Hepatocyte (in vitro differentiated cells): ENCODE results near the gene DIP2B. TPM values are rescaled to one million over a fixed set of nuclear protein-coding genes. Genes with fewer than 3 reads are reported as not detected.

Source experiments
- DNase-seq: peaks from one replicate; pipeline ENCODE4 v3.0.0-alpha.2; 2016; ENCODE audit warnings: low spot score
- H2AFZ ChIP-seq: fragments of 200-600 bp; sonication (generic); 2 replicates; pipeline ENCODE4 v1.6.0; 2016; ENCODE audit warnings: antibody characterized with exemption, mild to moderate bottlenecking
- H3K27ac ChIP-seq: fragments of 200-600 bp; sonication (generic); 2 replicates; pipeline ENCODE4 v1.5.1; 2016; ENCODE audit warnings: mild to moderate bottlenecking
- H3K27me3 ChIP-seq: fragments of 200-600 bp; sonication (generic); 2 replicates; pipeline ENCODE4 v1.6.1; 2016
- H3K36me3 ChIP-seq: fragments of 200-600 bp; sonication (generic); replicated peaks from 2 replicates; pipeline ENCODE4 v1.5.1; 2016; ENCODE audit warnings: low read depth; ENCODE audit not compliant: insufficient read depth
- H3K4me1 ChIP-seq: fragments of 200-600 bp; sonication (generic); 2 replicates; pipeline ENCODE4 v1.5.1; 2016; ENCODE audit warnings: mild to moderate bottlenecking, moderate library complexity; ENCODE audit not compliant: insufficient read depth
- H3K4me2 ChIP-seq: fragments of 200-600 bp; sonication (generic); 2 replicates; pipeline ENCODE4 v1.6.0; 2016
- H3K4me3 ChIP-seq: fragments of 200-600 bp; sonication (generic); 2 replicates; pipeline ENCODE4 v1.5.1; 2016; ENCODE audit warnings: mild to moderate bottlenecking
- H3K79me2 ChIP-seq: fragments of 200-600 bp; sonication (generic); 2 replicates; pipeline ENCODE4 v1.6.0; 2017; ENCODE audit warnings: mild to moderate bottlenecking
- H3K9me2 ChIP-seq: fragments of 200-600 bp; sonication (generic); replicated peaks from 2 replicates; pipeline ENCODE4 v1.6.0; 2017; ENCODE audit warnings: mild to moderate bottlenecking; ENCODE audit not compliant: insufficient read depth
- H3K9me3 ChIP-seq: fragments of 200-600 bp; sonication (generic); 2 replicates; pipeline ENCODE4 v1.5.1; 2016; ENCODE audit warnings: low read depth, mild to moderate bottlenecking
- H4K20me1 ChIP-seq: fragments of 200-600 bp; sonication (generic); 2 replicates; pipeline ENCODE4 v1.6.0; 2016; ENCODE audit warnings: mild to moderate bottlenecking; ENCODE audit not compliant: insufficient read depth, poor library complexity, severe bottlenecking
- EZH2 ChIP-seq: fragments of 200-600 bp; sonication (generic); IDR thresholded peaks from 2 replicates; pipeline ENCODE4 v1.6.1; 2016; ENCODE audit warnings: antibody characterized with exemption, mild to moderate bottlenecking, borderline replicate concordance
- EZH2phosphoT487 ChIP-seq: fragments of 200-600 bp; sonication (generic); IDR thresholded peaks from one replicate; pipeline ENCODE4 v1.6.1; 2018; ENCODE audit warnings: antibody characterized with exemption, mild to moderate bottlenecking, low read depth, moderate library complexity; ENCODE audit not compliant: unreplicated experiment, severe bottlenecking
- WGBS: methylation state at CpG from one replicate; pipeline ENCODE4 v1.1.6; 2016; ENCODE audit warnings: low lambda C conversion rate; ENCODE audit errors: missing lambda C conversion rate; 5-methylcytosine and 5-hydroxymethylcytosine counted together
- polyA plus RNA-seq: library from polyadenylated mRNA; unstranded; fragments of >200 nt; fragmentation: Nextera tagmentation; extraction: Ambion mirVana; gene quantifications from 2 replicates; pipeline ENCODE4 v1.2.1, GENCODE V29; 2016
- total RNA-seq: library from RNA; depleted of rRNA; stranded (reverse); fragments of >200 nt; gene quantifications from 2 replicates; pipeline ENCODE4 v1.2.3, GENCODE V29; 2014
- TF ChIP-seq, protein P1 (sequence below): fragments of 200-600 bp; sonication (generic); IDR thresholded peaks from 2 replicates; pipeline ENCODE4 v1.5.1; 2016; ENCODE audit warnings: antibody characterized with exemption, mild to moderate bottlenecking; ENCODE audit not compliant: poor library complexity

Gene DIP2B
- total and polyA plus RNA-seq, 2 experiments from 2014 or later = 10.5 to 31.8 TPM

DNA sequence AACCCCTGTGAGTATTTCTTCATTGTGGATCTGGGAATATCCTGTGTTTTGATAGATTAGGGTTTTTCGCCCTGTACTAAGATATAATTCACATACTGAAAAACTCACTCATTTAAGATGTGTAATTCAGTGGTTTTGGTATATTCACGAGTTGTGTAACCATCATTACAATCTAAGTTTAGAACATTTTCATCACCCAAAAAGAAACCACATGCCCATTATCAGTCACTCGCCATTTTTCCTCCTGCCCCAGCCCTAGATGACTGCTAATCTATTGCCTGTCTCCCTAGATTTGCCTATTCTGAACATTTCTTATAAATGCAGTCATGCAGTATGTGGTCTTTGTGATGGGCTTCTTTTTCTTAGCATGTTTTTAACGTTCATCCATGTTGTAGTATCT, 191.2 kb downstream of the DIP2B start:
- no peak for DNase-seq
- Histone ChIP-seq H3K4me2 (no peak overlapping the region), H3K4me3 (no peak overlapping the region), H3K27ac (no peak overlapping the region), H3K9me3 (no peaks in the 10 kb centered on the region), H3K4me1 (no peaks in the 10 kb centered on the region), H4K20me1 (no peaks in the 10 kb centered on the region), H3K27me3 (no peaks in the 10 kb centered on the region), H3K9me2 (no peaks in the 10 kb centered on the region), H2AFZ (no peak overlapping the region), H3K36me3 (no peaks in the 10 kb centered on the region), H3K79me2 (no peaks in the 10 kb centered on the region)
- TF ChIP-seq, protein P1, sequence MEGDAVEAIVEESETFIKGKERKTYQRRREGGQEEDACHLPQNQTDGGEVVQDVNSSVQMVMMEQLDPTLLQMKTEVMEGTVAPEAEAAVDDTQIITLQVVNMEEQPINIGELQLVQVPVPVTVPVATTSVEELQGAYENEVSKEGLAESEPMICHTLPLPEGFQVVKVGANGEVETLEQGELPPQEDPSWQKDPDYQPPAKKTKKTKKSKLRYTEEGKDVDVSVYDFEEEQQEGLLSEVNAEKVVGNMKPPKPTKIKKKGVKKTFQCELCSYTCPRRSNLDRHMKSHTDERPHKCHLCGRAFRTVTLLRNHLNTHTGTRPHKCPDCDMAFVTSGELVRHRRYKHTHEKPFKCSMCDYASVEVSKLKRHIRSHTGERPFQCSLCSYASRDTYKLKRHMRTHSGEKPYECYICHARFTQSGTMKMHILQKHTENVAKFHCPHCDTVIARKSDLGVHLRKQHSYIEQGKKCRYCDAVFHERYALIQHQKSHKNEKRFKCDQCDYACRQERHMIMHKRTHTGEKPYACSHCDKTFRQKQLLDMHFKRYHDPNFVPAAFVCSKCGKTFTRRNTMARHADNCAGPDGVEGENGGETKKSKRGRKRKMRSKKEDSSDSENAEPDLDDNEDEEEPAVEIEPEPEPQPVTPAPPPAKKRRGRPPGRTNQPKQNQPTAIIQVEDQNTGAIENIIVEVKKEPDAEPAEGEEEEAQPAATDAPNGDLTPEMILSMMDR = no peak
- TF ChIP-seq EZH2 (no peak), EZH2phosphoT487 (no peak)
- WGBS = 92% methylated on average over 4 of the region's 4 CpGs

DNA sequence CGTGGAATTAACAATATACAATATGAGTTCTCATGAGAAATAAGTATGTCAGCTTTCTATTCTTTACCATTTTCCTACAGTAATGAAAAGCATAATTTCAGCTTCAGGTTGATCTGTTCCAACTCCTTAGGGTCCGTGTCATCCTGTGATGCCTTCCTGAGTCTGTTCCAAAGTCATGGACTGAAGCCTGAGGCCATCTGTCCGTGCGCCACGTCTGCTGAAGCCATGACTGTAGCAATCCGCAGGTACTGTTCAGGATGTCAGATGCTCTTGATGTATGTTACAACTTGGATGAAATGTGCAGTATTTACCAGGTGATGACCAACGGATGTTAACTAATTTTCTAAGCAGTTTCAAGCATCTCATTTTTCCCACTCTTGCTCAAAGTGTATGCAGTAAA, 192.1 kb downstream of the DIP2B start:
- Histone ChIP-seq H3K9me3 (no peaks in the 10 kb centered on the region), H3K4me3 (no peak overlapping the region), H3K36me3 (no peaks in the 10 kb centered on the region), H3K27me3 (no peaks in the 10 kb centered on the region), H3K9me2 (no peaks in the 10 kb centered on the region), H4K20me1 (no peaks in the 10 kb centered on the region), H3K4me1 (no peaks in the 10 kb centered on the region), H2AFZ (no peak overlapping the region), H3K27ac (no peak overlapping the region), H3K79me2 (no peaks in the 10 kb centered on the region), H3K4me2 (no peak overlapping the region)
- TF ChIP-seq, protein P1 = no peak
- TF ChIP-seq EZH2 (no peak), EZH2phosphoT487 (no peak)
- WGBS = 93% methylated on average over 7 of the region's 7 CpGs
- no peak for DNase-seq

DNA sequence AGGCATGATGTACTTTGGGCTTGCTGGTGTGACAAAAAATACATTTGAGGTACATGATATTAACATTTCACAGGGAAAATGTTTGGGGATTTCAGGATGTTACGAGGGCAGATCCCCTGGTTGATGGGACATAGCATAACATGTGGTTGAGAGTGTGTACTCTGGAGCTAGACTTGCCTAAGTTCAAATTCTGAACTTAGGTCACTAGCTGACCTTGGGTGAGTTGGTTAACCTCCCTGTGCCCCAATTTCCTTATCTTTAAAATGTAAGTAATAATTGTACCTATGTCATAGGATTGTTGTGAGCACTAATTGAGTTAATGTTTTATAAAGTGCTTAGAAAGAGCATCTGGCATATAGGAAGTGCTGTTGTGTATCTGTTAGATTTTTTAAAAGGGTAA, 194.4 kb downstream of the DIP2B start:
- TF ChIP-seq EZH2 = no peak
- TF ChIP-seq, protein P1 = no peak
- TF ChIP-seq EZH2phosphoT487 = no peak
- no peak overlapping the region for H3K4me2 ChIP-seq
- no peaks in the 10 kb centered on the region for H3K27me3 ChIP-seq
- H3K9me3 ChIP-seq = no peaks in the 10 kb centered on the region
- DNase-seq = no peak
- no peaks in the 10 kb centered on the region for H3K4me1 ChIP-seq
- H4K20me1 ChIP-seq = no peaks in the 10 kb centered on the region
- no peak overlapping the region for H2AFZ ChIP-seq
- 93% methylated on average over 1 of the region's 1 CpG for WGBS
- H3K9me2 ChIP-seq = no peaks in the 10 kb centered on the region
- no peak overlapping the region for H3K27ac ChIP-seq
- H3K4me3 ChIP-seq = no peak overlapping the region
- H3K36me3 ChIP-seq = peaks cover 1% of the 10 kb centered on the region
- no peaks in the 10 kb centered on the region for H3K79me2 ChIP-seq

DNA sequence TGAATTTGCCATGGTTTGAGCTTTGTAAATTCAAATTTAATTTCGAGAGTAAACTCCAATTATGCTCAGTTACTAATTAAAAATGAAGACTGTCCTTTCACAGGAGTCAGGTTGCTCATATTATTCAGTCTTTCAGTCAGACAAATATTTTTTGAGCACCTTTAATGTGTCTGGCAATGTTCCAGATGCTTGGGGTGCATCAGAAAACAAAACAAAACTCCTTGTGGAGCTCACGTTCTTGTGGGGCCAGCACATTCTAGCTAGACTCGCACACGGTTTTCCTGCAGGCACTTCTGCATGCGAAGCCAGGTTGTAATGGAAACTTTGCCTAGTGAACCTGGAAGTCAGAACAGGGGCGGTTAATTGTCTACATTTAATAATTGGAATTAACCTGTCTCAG, 195.2 kb downstream of the DIP2B start:
- WGBS = 89% methylated on average over 6 of the region's 6 CpGs
- H3K9me2 ChIP-seq = no peaks in the 10 kb centered on the region
- H3K27me3 ChIP-seq = no peaks in the 10 kb centered on the region
- no peaks in the 10 kb centered on the region for H3K79me2 ChIP-seq
- TF ChIP-seq EZH2 (no peak), EZH2phosphoT487 (no peak)
- TF ChIP-seq, protein P1 = no peak
- H3K4me2 ChIP-seq = no peak overlapping the region
- H3K4me1 ChIP-seq = no peaks in the 10 kb centered on the region
- H3K9me3 ChIP-seq = no peaks in the 10 kb centered on the region
- DNase-seq = no peak
- no peaks in the 10 kb centered on the region for H4K20me1 ChIP-seq
- H3K4me3 ChIP-seq = no peak overlapping the region
- H3K36me3 ChIP-seq = peaks cover 3% of the 10 kb centered on the region
- no peak overlapping the region for H3K27ac ChIP-seq
- H2AFZ ChIP-seq = no peak overlapping the region
